Activated T-helper 17 cell treated with anti-CD3 and anti-CD28 coated beads, Interleukin-2, amount 50 U/mL, for 72 hours (primary cell): ENCODE results near the gene ACOXL. TPM values are rescaled to one million over a fixed set of nuclear protein-coding genes. Genes with fewer than 3 reads are reported as not detected.
A peak's percentile ranks its signal among the peaks of the same experiment; 100 is the strongest.

Experiments
- ATAC-seq: fragments of 150-1000 bp; cut with Tn5 transposase; replicated peaks from 2 replicates; pipeline ENCODE4 v1.10.0; 2021; ENCODE audit warnings: mild to moderate bottlenecking, moderate library complexity
- H3K27ac Mint-ChIP-seq: one replicate; pipeline ENCODE4 v1.8.0; 2022; ENCODE audit warnings: mixed read lengths
- H3K27me3 Mint-ChIP-seq: one replicate; pipeline ENCODE4 v1.8.0; 2022; ENCODE audit warnings: mixed read lengths
- H3K36me3 Mint-ChIP-seq: one replicate; pipeline ENCODE4 v1.8.0; 2022; ENCODE audit warnings: low read depth, mild to moderate bottlenecking, mixed read lengths
- H3K4me1 Mint-ChIP-seq: one replicate; pipeline ENCODE4 v1.8.0; 2022; ENCODE audit warnings: mixed read lengths
- H3K4me3 Mint-ChIP-seq: one replicate; pipeline ENCODE4 v1.8.0; 2022; ENCODE audit warnings: mild to moderate bottlenecking, mixed read lengths
- H3K9me3 Mint-ChIP-seq: one replicate; pipeline ENCODE4 v1.8.0; 2022; ENCODE audit warnings: mixed read lengths
- total RNA-seq, 2 donors: library from RNA; stranded (reverse); gene quantifications; one replicate each; pipeline ENCODE4 v1.2.3, GENCODE V29; 2022

ACOXL gene
- total RNA-seq, 2 donors from 2014 or later, result 0.34 TPM; not detected in 1

GRCh38 chr2:111155610-111156009, 423.2 kb downstream of the ACOXL start:
- Mint-ChIP-seq H3K36me3 (peaks cover 97% of the 10 kb centered on the region), H3K27me3 (no peaks in the 10 kb centered on the region), H3K27ac (no peak overlapping the region), H3K4me3 (no peak overlapping the region), H3K4me1 (peaks cover 27% of the 10 kb centered on the region), H3K9me3 (no peaks in the 10 kb centered on the region)
- no peak for ATAC-seq

GRCh38 chr2:111156529-111156928, 424.2 kb downstream of the ACOXL start:
- Mint-ChIP-seq H3K36me3 (peaks cover 97% of the 10 kb centered on the region), H3K4me1 (peaks cover 27% of the 10 kb centered on the region), H3K4me3 (no peak overlapping the region), H3K9me3 (no peaks in the 10 kb centered on the region), H3K27me3 (no peaks in the 10 kb centered on the region), H3K27ac (no peak overlapping the region)
- ATAC-seq, result no peak

GRCh38 chr2:111157071-111157661, 424.8 kb downstream of the ACOXL start:
- Mint-ChIP-seq H3K4me3 (no peak overlapping the region), H3K36me3 (peaks cover 97% of the 10 kb centered on the region), H3K27ac (no peak overlapping the region), H3K9me3 (no peaks in the 10 kb centered on the region), H3K4me1 (peaks cover 22% of the 10 kb centered on the region), H3K27me3 (no peaks in the 10 kb centered on the region)
- ATAC-seq, result no peak

GRCh38 chr2:111157798-111158197, 425.4 kb downstream of the ACOXL start:
- Mint-ChIP-seq H3K36me3 (peaks cover 96% of the 10 kb centered on the region), H3K4me1 (peaks cover 26% of the 10 kb centered on the region)

GRCh38 chr2:111159641-111160040, 427.3 kb downstream of the ACOXL start:
- H3K36me3 Mint-ChIP-seq, result peaks cover 96% of the 10 kb centered on the region
- no peak for ATAC-seq
- H3K27me3 Mint-ChIP-seq, result no peaks in the 10 kb centered on the region
- H3K4me3 Mint-ChIP-seq, result no peak overlapping the region
- H3K9me3 Mint-ChIP-seq, result no peaks in the 10 kb centered on the region
- peaks cover 32% of the 10 kb centered on the region for H3K4me1 Mint-ChIP-seq
- no peak overlapping the region for H3K27ac Mint-ChIP-seq

More at GRCh38 chr2:111157798-111158197, 425.4 kb downstream of the ACOXL start:
- H3K27ac Mint-ChIP-seq, result no peak overlapping the region
- no peaks in the 10 kb centered on the region for H3K9me3 Mint-ChIP-seq
- no peak overlapping the region for H3K4me3 Mint-ChIP-seq
- H3K27me3 Mint-ChIP-seq, result no peaks in the 10 kb centered on the region
- ATAC-seq, result no peak

- Mint-ChIP-seq H3K4me3 (no peak overlapping the region), H3K9me3 (no peaks in the 10 kb centered on the region), H3K27ac (no peak overlapping the region), H3K27me3 (no peaks in the 10 kb centered on the region), H3K36me3 (peaks cover 96% of the 10 kb centered on the region), H3K4me1 (peaks cover 31% of the 10 kb centered on the region)
- ATAC-seq, result no peak
These were observed 428.4 kb downstream of the ACOXL start for GRCh38 chr2:111160758-111161157.

GRCh38 chr2:111161971-111162370, 429.6 kb downstream of the ACOXL start:
- Mint-ChIP-seq H3K4me1 (peaks cover 24% of the 10 kb centered on the region), H3K9me3 (no peaks in the 10 kb centered on the region), H3K27ac (no peak overlapping the region), H3K4me3 (no peak overlapping the region), H3K36me3 (peaks cover 95% of the 10 kb centered on the region), H3K27me3 (no peaks in the 10 kb centered on the region)
- no peak for ATAC-seq

GRCh38 chr2:111162718-111163331, 430.5 kb downstream of the ACOXL start:
- no peak overlapping the region for H3K27ac Mint-ChIP-seq
- peaks cover 20% of the 10 kb centered on the region for H3K4me1 Mint-ChIP-seq
- H3K27me3 Mint-ChIP-seq, result no peaks in the 10 kb centered on the region
- H3K36me3 Mint-ChIP-seq, result peaks cover 95% of the 10 kb centered on the region
- peak; percentile 46 for ATAC-seq
- H3K9me3 Mint-ChIP-seq, result no peaks in the 10 kb centered on the region
- no peak overlapping the region for H3K4me3 Mint-ChIP-seq

- Mint-ChIP-seq H3K27me3 (no peaks in the 10 kb centered on the region), H3K4me1 (peaks cover 16% of the 10 kb centered on the region), H3K36me3 (peaks cover 87% of the 10 kb centered on the region), H3K9me3 (no peaks in the 10 kb centered on the region), H3K4me3 (no peak overlapping the region), H3K27ac (no peak overlapping the region)
- ATAC-seq, result no peak
These were observed 431.7 kb downstream of the ACOXL start for GRCh38 chr2:111164078-111164477.

GRCh38 chr2:111165084-111165483, 432.7 kb downstream of the ACOXL start:
- no peaks in the 10 kb centered on the region for H3K9me3 Mint-ChIP-seq
- no peak for ATAC-seq
- peaks cover 77% of the 10 kb centered on the region for H3K36me3 Mint-ChIP-seq
- H3K4me3 Mint-ChIP-seq, result no peak overlapping the region
- H3K4me1 Mint-ChIP-seq, result peaks cover 13% of the 10 kb centered on the region
- no peaks in the 10 kb centered on the region for H3K27me3 Mint-ChIP-seq
- no peak overlapping the region for H3K27ac Mint-ChIP-seq

GRCh38 chr2:111166115-111166514, 433.7 kb downstream of the ACOXL start:
- peaks cover 10% of the 10 kb centered on the region for H3K4me1 Mint-ChIP-seq
- ATAC-seq, result no peak
- no peaks in the 10 kb centered on the region for H3K9me3 Mint-ChIP-seq
- no peak overlapping the region for H3K27ac Mint-ChIP-seq
- no peaks in the 10 kb centered on the region for H3K27me3 Mint-ChIP-seq
- no peak overlapping the region for H3K4me3 Mint-ChIP-seq
- H3K36me3 Mint-ChIP-seq, result peaks cover 67% of the 10 kb centered on the region

GRCh38 chr2:111167076-111167862, 434.9 kb downstream of the ACOXL start:
- Mint-ChIP-seq H3K4me1 (peaks cover 10% of the 10 kb centered on the region), H3K27me3 (peaks cover 4% of the 10 kb centered on the region), H3K27ac (no peak overlapping the region), H3K9me3 (no peaks in the 10 kb centered on the region), H3K36me3 (peaks cover 56% of the 10 kb centered on the region), H3K4me3 (no peak overlapping the region)
- no peak for ATAC-seq

- Mint-ChIP-seq H3K27me3 (peaks cover 4% of the 10 kb centered on the region), H3K9me3 (no peaks in the 10 kb centered on the region), H3K36me3 (peaks cover 51% of the 10 kb centered on the region), H3K27ac (no peak overlapping the region), H3K4me1 (peaks cover 6% of the 10 kb centered on the region), H3K4me3 (no peak overlapping the region)
- no peak for ATAC-seq
These were observed 435.4 kb downstream of the ACOXL start for GRCh38 chr2:111167863-111168162.
